GM12878 (cell line): Measurements from ENCODE around the gene RAD17. TPM values are rescaled to one million over a fixed set of nuclear protein-coding genes. Genes with fewer than 3 reads are reported as not detected.
A peak's percentile ranks its signal among the peaks of the same experiment; 100 is the strongest.

Source experiments
- ATAC-seq: fragments of 200-7000 bp; cut with Tn5 transposase; 3 replicates; pipeline ENCODE4 v1.9.1; 2020; ENCODE audit warnings: mild to moderate bottlenecking, moderate library complexity
- BruUV-seq: library from RNA; stranded (reverse); fragments of 400-500 nt; replicated peaks from 2 replicates; lab custom pipeline; 2021; lab: Mats Ljungman, UMichigan
- CTCF ChIA-PET: fragments of 300-600 bp; sonication (Branson Sonifier 250); formaldehyde crosslinking; extraction: SDS; loops from one replicate; lab custom pipeline; 2021; ENCODE audit warnings: inconsistent platforms; lab: Yijun Ruan, JAX
- POLR2A ChIA-PET: fragments of 350-600 bp; formaldehyde crosslinking; extraction: SDS; loops from one replicate; lab custom pipeline; 2021; ENCODE audit warnings: inconsistent platforms; lab: Charles Lee
- RAD21 ChIA-PET: fragments of 300-600 bp; sonication (Branson Sonifier 250); formaldehyde crosslinking; loops from one replicate; lab custom pipeline; 2023; ENCODE audit warnings: antibody characterized with exemption; ENCODE audit not compliant: unreplicated experiment; lab: Charles Lee
- SMC1A ChIA-PET: fragments of 300-600 bp; sonication (Branson Sonifier 250); formaldehyde crosslinking; loops from one replicate; lab custom pipeline; 2023; ENCODE audit not compliant: unreplicated experiment, uncharacterized antibody; lab: Charles Lee
- DNase-seq: peaks from one replicate; pipeline ENCODE4 v3.0.0-alpha.2; 2011; ENCODE audit warnings: low read depth, low spot score
- FAIRE-seq: peaks from 3 replicates; lab custom pipeline; 2011; peaks lifted over from hg19 to GRCh38; lab: Jason Lieb, UNC
- H2AFZ ChIP-seq: 2 replicates; pipeline ENCODE4 v1.6.0; 2011; ENCODE audit warnings: low read depth, low read length, control low read depth; ENCODE audit not compliant: control insufficient read depth
- H3K27ac ChIP-seq: 2 replicates; pipeline ENCODE4 v1.5.1; 2011; ENCODE audit warnings: control low read depth; ENCODE audit not compliant: control insufficient read depth, insufficient read depth
- H3K27me3 ChIP-seq, 2 experiments: replicated peaks in 1 of 2; 2 replicates each; pipeline versions ENCODE4 v1.6.0 to v1.6.1; 2011; ENCODE audit warnings: low read length in 1 of 2; ENCODE audit not compliant: control insufficient read depth in 2 of 2, insufficient read depth in 2 of 2
- H3K36me3 ChIP-seq, 2 experiments: 2 replicates each; pipeline ENCODE4 v1.5.1; 2011; ENCODE audit warnings: low read length in 1 of 2; ENCODE audit not compliant: control insufficient read depth in 2 of 2, insufficient read depth in 2 of 2
- H3K4me1 ChIP-seq: 2 replicates; pipeline ENCODE4 v1.6.1; 2011; ENCODE audit warnings: mild to moderate bottlenecking, low read length, moderate library complexity, mixed read lengths; ENCODE audit not compliant: control insufficient read depth, insufficient read depth
- H3K4me2 ChIP-seq: 2 replicates; pipeline ENCODE4 v1.6.0; 2011; ENCODE audit warnings: control low read depth; ENCODE audit not compliant: control insufficient read depth, insufficient read depth
- H3K4me3 ChIP-seq: fragments of 200-600 bp; sonication (generic); 2 replicates; pipeline ENCODE4 v1.5.1; 2016
- H3K79me2 ChIP-seq: 2 replicates; pipeline ENCODE4 v1.6.0; 2011; ENCODE audit warnings: low read length; ENCODE audit not compliant: control insufficient read depth, insufficient read depth
- H3K9ac ChIP-seq: 2 replicates; pipeline ENCODE4 v1.8.0; 2011; ENCODE audit warnings: low read length, control low read depth, mixed read lengths; ENCODE audit not compliant: control insufficient read depth, insufficient read depth
- H3K9me3 ChIP-seq: replicated peaks from 3 replicates; pipeline ENCODE4 v1.5.1; 2011; ENCODE audit warnings: mild to moderate bottlenecking, low read length; ENCODE audit not compliant: control insufficient read depth, insufficient read depth
- H4K20me1 ChIP-seq: 2 replicates; pipeline ENCODE4 v1.6.0; 2011; ENCODE audit not compliant: control insufficient read depth, insufficient read depth
- ASH2L ChIP-seq: fragments of 300-600, 200-600 bp; sonication (generic); IDR thresholded peaks from 2 replicates; pipeline ENCODE4 v1.6.1; 2017; ENCODE audit warnings: low read depth, mild to moderate bottlenecking, borderline replicate concordance
- BCL11A ChIP-seq: IDR thresholded peaks from 2 replicates; pipeline ENCODE4 v1.6.1; 2011; ENCODE audit warnings: low read depth, low read length
- CHD4 ChIP-seq: fragments of 200-600 bp; sonication (generic); IDR thresholded peaks from 2 replicates; pipeline ENCODE4 v1.6.1; 2016; ENCODE audit warnings: mild to moderate bottlenecking
- ESRRA ChIP-seq: IDR thresholded peaks from 2 replicates; pipeline ENCODE4 v1.6.1; 2012; ENCODE audit warnings: mild to moderate bottlenecking, low read length, improper control_type of control experiment
- HDAC2 ChIP-seq: fragments of 200-600 bp; sonication (generic); IDR thresholded peaks from 2 replicates; pipeline ENCODE4 v1.6.1; 2017
- MEF2A ChIP-seq: IDR thresholded peaks from 2 replicates; pipeline ENCODE4 v1.6.1; 2011; ENCODE audit warnings: low read depth, mild to moderate bottlenecking, low read length, moderate library complexity; ENCODE audit not compliant: insufficient read depth
- RBBP5 ChIP-seq: fragments of 200-600 bp; sonication (generic); conservative IDR thresholded peaks from 2 replicates; pipeline ENCODE4 v1.6.1; 2016
- RFX5 ChIP-seq: IDR thresholded peaks from 2 replicates; pipeline ENCODE4 v1.6.1; 2011; ENCODE audit warnings: low read depth, low read length, improper control_type of control experiment
- SIN3A ChIP-seq: IDR thresholded peaks from 2 replicates; pipeline ENCODE4 v1.6.1; 2012; ENCODE audit warnings: low read depth, low read length, improper control_type of control experiment
- SIX5 ChIP-seq: IDR thresholded peaks from 2 replicates; pipeline ENCODE4 v1.6.1; 2011; ENCODE audit warnings: mild to moderate bottlenecking, low read depth, low read length, moderate library complexity; ENCODE audit not compliant: severe bottlenecking
- SMARCA5 ChIP-seq: fragments of 450-650 bp; IDR thresholded peaks from 2 replicates; pipeline ENCODE4 v1.6.1; 2017; ENCODE audit warnings: mild to moderate bottlenecking
- SMC3 ChIP-seq: IDR thresholded peaks from 2 replicates; pipeline ENCODE4 v1.6.1; 2011; ENCODE audit warnings: low read length, improper control_type of control experiment, borderline replicate concordance
- SREBF2 ChIP-seq: IDR thresholded peaks from 2 replicates; pipeline ENCODE4 v1.6.1; 2012; ENCODE audit warnings: mild to moderate bottlenecking, low read length
- TARDBP ChIP-seq: IDR thresholded peaks from 2 replicates; pipeline ENCODE4 v1.6.1; 2016; ENCODE audit warnings: borderline replicate concordance
- TCF7 ChIP-seq: IDR thresholded peaks from 2 replicates; pipeline ENCODE4 v1.6.1; 2014; ENCODE audit warnings: antibody characterized with exemption, borderline replicate concordance
- WGBS: methylation state at CpG from one replicate; pipeline ENCODE4 v1.1.6; 2016; ENCODE audit warnings: low lambda C conversion rate; ENCODE audit not compliant: insufficient replicate concordance, insufficient coverage; ENCODE audit errors: missing lambda C conversion rate; 5-methylcytosine and 5-hydroxymethylcytosine counted together
- in situ Hi-C: fragments of 300-500 bp; cut with MboI; formaldehyde crosslinking; loops from 9 replicates; pipeline ENCODE4 v1.14.3; 2018; ENCODE audit warnings: mixed read lengths
- intact Hi-C: fragments of 100-400 bp; cut with micrococcal nuclease; formaldehyde crosslinking; loops from one replicate; pipeline ENCODE4 v1.14.2; 2022; ENCODE audit not compliant: unreplicated experiment
- polyA plus RNA-seq, 11 experiments: library from polyadenylated mRNA; depleted of rRNA in 4 of 11; unstranded in 6 of 11; stranded (reverse) in 5 of 11; fragments of >200 nt; fragmentation: Nextera tagmentation in 4 of 11; fragmentation: Illumina TruSeq in 1 of 11; extraction: Ambion mirVana in 4 of 11; extraction: Trizol in 1 of 11; gene quantifications; 1 replicate in 1 of 11; 2 replicates in 10 of 11; pipeline versions ENCODE4 v1.2.1 to v1.2.3, GENCODE V29; 2011 to 2016; ENCODE audit warnings: inconsistent platforms in 2 of 11, missing spikeins in 2 of 11, low read depth in 1 of 11
- total RNA-seq, 4 experiments: library from RNA; depleted of rRNA in 3 of 4; stranded (reverse); fragments of >200 nt in 3 of 4; fragmentation: Illumina TruSeq in 1 of 4; extraction: Trizol in 1 of 4; gene quantifications; 2 replicates each; pipeline versions ENCODE4 v1.2.1 to v1.2.3, GENCODE V29; 2013 to 2021
- TF ChIP-seq, protein P1 (sequence below): IDR thresholded peaks from 2 replicates; pipeline ENCODE4 v1.6.1; 2012; ENCODE audit warnings: low read depth, low read length, improper control_type of control experiment
- TF ChIP-seq, protein P2 (sequence below): IDR thresholded peaks from 2 replicates; pipeline ENCODE4 v1.6.1; 2011; ENCODE audit warnings: borderline replicate concordance, low read depth, mild to moderate bottlenecking, moderate library complexity, low read length; ENCODE audit not compliant: insufficient read depth, poor library complexity, severe bottlenecking
- TF ChIP-seq, protein P3 (sequence below): fragments of 450-650 bp; IDR thresholded peaks from 2 replicates; pipeline ENCODE4 v1.6.1; 2018; ENCODE audit warnings: mild to moderate bottlenecking, low read depth, moderate library complexity; ENCODE audit not compliant: partially characterized antibody
- TF ChIP-seq, protein P4 (sequence below): IDR thresholded peaks from 2 replicates; pipeline ENCODE4 v1.6.1; 2012; ENCODE audit warnings: low read depth, low read length, improper control_type of control experiment

Gene RAD17
- total and polyA plus RNA-seq, 10 of the 15 experiments (the other 5 are each of a cell fraction or from before 2014, with no cell fraction given) = 23.9 to 55.4 (median 44.5) TPM

DNA sequence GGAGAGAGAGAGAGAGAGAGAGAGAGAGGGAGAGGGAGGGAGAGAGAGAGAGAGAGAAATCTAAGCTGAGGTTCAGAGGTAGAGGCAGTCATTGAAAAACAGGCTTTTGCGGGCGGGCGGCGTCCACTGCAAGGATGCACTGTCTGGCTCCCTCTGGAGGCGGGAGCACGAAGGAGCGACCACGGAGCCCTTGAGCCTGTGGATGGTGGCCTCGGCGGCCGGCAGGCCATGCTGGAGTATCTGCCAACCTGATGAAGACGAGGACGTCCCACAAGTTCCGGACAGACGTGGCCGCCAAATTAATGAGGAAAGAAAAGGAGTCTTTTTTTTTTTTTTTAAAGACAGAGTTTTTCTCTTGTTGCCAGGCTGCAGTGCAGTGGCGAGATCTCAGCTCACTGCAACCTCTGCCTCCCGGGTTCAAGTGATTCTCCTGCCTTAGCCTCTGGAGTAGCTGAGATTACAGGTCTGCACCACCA is 34.8 kb upstream of the RAD17 start:
- peak overlapping the region; percentile 39 for H2AFZ ChIP-seq
- TF ChIP-seq TARDBP (no peak), MEF2A (no peak), RBBP5 (no peak), HDAC2 (no peak), SREBF2 (no peak), SMC3 (peak; percentile 69), RFX5 (no peak), SMARCA5 (peak; percentile 46; the same call in 1 of the 2 replicates), BCL11A (no peak), SIX5 (no peak), ESRRA (no peak), ASH2L (no peak), TCF7 (no peak), CHD4 (no peak), SIN3A (no peak)
- TF ChIP-seq, protein P1, sequence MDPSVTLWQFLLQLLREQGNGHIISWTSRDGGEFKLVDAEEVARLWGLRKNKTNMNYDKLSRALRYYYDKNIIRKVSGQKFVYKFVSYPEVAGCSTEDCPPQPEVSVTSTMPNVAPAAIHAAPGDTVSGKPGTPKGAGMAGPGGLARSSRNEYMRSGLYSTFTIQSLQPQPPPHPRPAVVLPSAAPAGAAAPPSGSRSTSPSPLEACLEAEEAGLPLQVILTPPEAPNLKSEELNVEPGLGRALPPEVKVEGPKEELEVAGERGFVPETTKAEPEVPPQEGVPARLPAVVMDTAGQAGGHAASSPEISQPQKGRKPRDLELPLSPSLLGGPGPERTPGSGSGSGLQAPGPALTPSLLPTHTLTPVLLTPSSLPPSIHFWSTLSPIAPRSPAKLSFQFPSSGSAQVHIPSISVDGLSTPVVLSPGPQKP = no peak
- TF ChIP-seq, protein P2, sequence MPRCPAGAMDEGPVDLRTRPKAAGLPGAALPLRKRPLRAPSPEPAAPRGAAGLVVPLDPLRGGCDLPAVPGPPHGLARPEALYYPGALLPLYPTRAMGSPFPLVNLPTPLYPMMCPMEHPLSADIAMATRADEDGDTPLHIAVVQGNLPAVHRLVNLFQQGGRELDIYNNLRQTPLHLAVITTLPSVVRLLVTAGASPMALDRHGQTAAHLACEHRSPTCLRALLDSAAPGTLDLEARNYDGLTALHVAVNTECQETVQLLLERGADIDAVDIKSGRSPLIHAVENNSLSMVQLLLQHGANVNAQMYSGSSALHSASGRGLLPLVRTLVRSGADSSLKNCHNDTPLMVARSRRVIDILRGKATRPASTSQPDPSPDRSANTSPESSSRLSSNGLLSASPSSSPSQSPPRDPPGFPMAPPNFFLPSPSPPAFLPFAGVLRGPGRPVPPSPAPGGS = no peak
- TF ChIP-seq, protein P3, sequence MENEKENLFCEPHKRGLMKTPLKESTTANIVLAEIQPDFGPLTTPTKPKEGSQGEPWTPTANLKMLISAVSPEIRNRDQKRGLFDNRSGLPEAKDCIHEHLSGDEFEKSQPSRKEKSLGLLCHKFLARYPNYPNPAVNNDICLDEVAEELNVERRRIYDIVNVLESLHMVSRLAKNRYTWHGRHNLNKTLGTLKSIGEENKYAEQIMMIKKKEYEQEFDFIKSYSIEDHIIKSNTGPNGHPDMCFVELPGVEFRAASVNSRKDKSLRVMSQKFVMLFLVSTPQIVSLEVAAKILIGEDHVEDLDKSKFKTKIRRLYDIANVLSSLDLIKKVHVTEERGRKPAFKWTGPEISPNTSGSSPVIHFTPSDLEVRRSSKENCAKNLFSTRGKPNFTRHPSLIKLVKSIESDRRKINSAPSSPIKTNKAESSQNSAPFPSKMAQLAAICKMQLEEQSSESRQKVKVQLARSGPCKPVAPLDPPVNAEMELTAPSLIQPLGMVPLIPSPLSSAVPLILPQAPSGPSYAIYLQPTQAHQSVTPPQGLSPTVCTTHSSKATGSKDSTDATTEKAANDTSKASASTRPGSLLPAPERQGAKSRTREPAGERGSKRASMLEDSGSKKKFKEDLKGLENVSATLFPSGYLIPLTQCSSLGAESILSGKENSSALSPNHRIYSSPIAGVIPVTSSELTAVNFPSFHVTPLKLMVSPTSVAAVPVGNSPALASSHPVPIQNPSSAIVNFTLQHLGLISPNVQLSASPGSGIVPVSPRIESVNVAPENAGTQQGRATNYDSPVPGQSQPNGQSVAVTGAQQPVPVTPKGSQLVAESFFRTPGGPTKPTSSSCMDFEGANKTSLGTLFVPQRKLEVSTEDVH = no peak
- TF ChIP-seq, protein P4, sequence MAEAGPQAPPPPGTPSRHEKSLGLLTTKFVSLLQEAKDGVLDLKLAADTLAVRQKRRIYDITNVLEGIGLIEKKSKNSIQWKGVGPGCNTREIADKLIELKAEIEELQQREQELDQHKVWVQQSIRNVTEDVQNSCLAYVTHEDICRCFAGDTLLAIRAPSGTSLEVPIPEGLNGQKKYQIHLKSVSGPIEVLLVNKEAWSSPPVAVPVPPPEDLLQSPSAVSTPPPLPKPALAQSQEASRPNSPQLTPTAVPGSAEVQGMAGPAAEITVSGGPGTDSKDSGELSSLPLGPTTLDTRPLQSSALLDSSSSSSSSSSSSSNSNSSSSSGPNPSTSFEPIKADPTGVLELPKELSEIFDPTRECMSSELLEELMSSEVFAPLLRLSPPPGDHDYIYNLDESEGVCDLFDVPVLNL = no peak

More for the DNA sequence above, 34.8 kb upstream of the RAD17 start:
- ATAC-seq (peak; percentile 84), DNase-seq (no peak), FAIRE-seq (no peak)
- intact Hi-C loops = loop anchor here (1.0 to 2.0 kb wide), 2 partner anchors 242 to 292 kb away; no protein-coding TSS in a partner anchor
- Histone ChIP-seq H3K27ac (no peak overlapping the region), H3K36me3 (no peaks in the 10 kb centered on the region), H3K4me1 (peaks cover 3% of the 10 kb centered on the region; the same call in 1 of the 2 replicates), H3K4me3 (no peak overlapping the region), H4K20me1 (no peaks in the 10 kb centered on the region), H3K9ac (no peak overlapping the region), H3K4me2 (no peak overlapping the region), H3K79me2 (peaks cover 2% of the 10 kb centered on the region), H3K27me3 (no peaks in the 10 kb centered on the region), H3K9me3 (no peaks in the 10 kb centered on the region)
- RAD21 ChIA-PET = interaction anchor here (0.6 to 3.3 kb wide), 7 partner anchors 40 to 241 kb away, joined by 3 to 31 read pairs (median 3); partner anchors contain the start of genes CCNB1, CDK7 and SLC30A5
- no TSS peak for BruUV-seq
- CTCF ChIA-PET = interaction anchor here (0.6 to 2.8 kb wide), 23 partner anchors 8 to 1170 kb away, joined by 3 to 14 read pairs (median 4); partner anchors contain the start of gene SLC30A5
- POLR2A ChIA-PET = interaction anchor here (0.6 to 1.4 kb wide), 6 partner anchors 35 to 241 kb away, joined by 3 to 6 read pairs (median 4); partner anchors contain the start of genes AK6, RAD17, SLC30A5 and TAF9
- WGBS = 9% methylated on average over 18 of the region's 18 CpGs
- in situ Hi-C loops = no loop called here
- SMC1A ChIA-PET = interaction anchor here (0.7 to 2.3 kb wide), 6 partner anchors 11 to 291 kb away, joined by 3 to 10 read pairs (median 4); partner anchors contain the start of gene SLC30A5
